K562 (cell line): ENCODE results near the gene PHLDA3. TPM values are rescaled to one million over a fixed set of nuclear protein-coding genes. Genes with fewer than 3 reads are reported as not detected.

ENCODE experiments used
- CHAMP1 ChIP-seq: fragments of 450-650 bp; IDR thresholded peaks from 2 replicates; pipeline ENCODE4 v1.6.1; 2016; ENCODE audit warnings: mild to moderate bottlenecking
- FOXK1 ChIP-seq: sonication (generic); formaldehyde crosslinking; IDR thresholded peaks from 2 replicates; pipeline ENCODE4 v1.8.0; 2022; ENCODE audit warnings: missing genetic modification reagents, mild to moderate bottlenecking, borderline replicate concordance
- GATA2 ChIP-seq: sonication (generic); formaldehyde crosslinking; IDR thresholded peaks from 2 replicates; pipeline ENCODE4 v1.4.0; 2020; ENCODE audit warnings: mild to moderate bottlenecking, missing genetic modification reagents
- GTF2F1 ChIP-seq: IDR thresholded peaks from 2 replicates; pipeline ENCODE4 v1.6.1; 2011; ENCODE audit warnings: low read depth, low read length, improper control_type of control experiment
- NCOA4 ChIP-seq: fragments of 450-650 bp; IDR thresholded peaks from 2 replicates; pipeline ENCODE4 v1.6.1; 2018; ENCODE audit warnings: mild to moderate bottlenecking; ENCODE audit not compliant: partially characterized antibody
- NFE2L1 ChIP-seq: fragments of 450-650 bp; IDR thresholded peaks from 2 replicates; pipeline ENCODE4 v1.6.1; 2016; ENCODE audit warnings: missing genetic modification characterization, low read depth, mild to moderate bottlenecking, missing compliant biosample characterization, moderate library complexity, borderline replicate concordance
- RB1 ChIP-seq: fragments of 450-650 bp; IDR thresholded peaks from 2 replicates; pipeline ENCODE4 v1.6.1; 2017; ENCODE audit warnings: low read depth, mild to moderate bottlenecking
- REST ChIP-seq, 2 experiments: fragments of 450-650 bp; formaldehyde crosslinking in 1 of 2; IDR thresholded peaks; 2 replicates each; pipeline versions ENCODE4 v1.4.0 to v1.6.1; 2014 to 2020; ENCODE audit warnings: mild to moderate bottlenecking in 2 of 2, borderline replicate concordance in 1 of 2, low read depth in 1 of 2
- SIN3A ChIP-seq, 2 experiments: fragments of 150-350 bp in 1 of 2; IDR thresholded peaks; 2 replicates each; pipeline ENCODE4 v1.6.1; 2011 to 2016; ENCODE audit warnings: borderline replicate concordance in 2 of 2, low read depth in 2 of 2, low read length in 2 of 2, mild to moderate bottlenecking in 2 of 2, moderate library complexity in 2 of 2; ENCODE audit not compliant: control insufficient read depth in 1 of 2
- WHSC1 ChIP-seq: IDR thresholded peaks from one replicate; pipeline ENCODE4 v1.6.1; 2012; ENCODE audit warnings: low read length, control low read depth, inconsistent platforms
- ZNF347 ChIP-seq: fragments of 450-650 bp; formaldehyde crosslinking; IDR thresholded peaks from 2 replicates; pipeline ENCODE4 v1.4.0; 2020; ENCODE audit warnings: low read depth, mild to moderate bottlenecking, moderate library complexity
- polyA plus RNA-seq, 8 experiments: library from polyadenylated mRNA; depleted of rRNA in 4 of 8; stranded (reverse) in 5 of 8; unstranded in 3 of 8; fragments of >200 nt; fragmentation: Nextera tagmentation in 2 of 8; fragmentation: Illumina TruSeq in 1 of 8; extraction: Ambion mirVana in 2 of 8; extraction: Trizol in 1 of 8; gene quantifications; 2 replicates each; pipeline versions ENCODE4 v1.2.1 to v1.2.3, GENCODE V29; 2011 to 2014; ENCODE audit warnings: inconsistent platforms in 1 of 8, missing spikeins in 1 of 8
- total RNA-seq, 7 experiments: library from RNA; depleted of rRNA in 6 of 7; stranded (reverse); fragments of >200 nt in 6 of 7; fragmentation: Illumina TruSeq in 2 of 7; extraction: Trizol in 2 of 7; gene quantifications; 2 replicates each; pipeline versions ENCODE4 v1.2.1 to v1.2.3, GENCODE V29; 2011 to 2021; ENCODE audit warnings: low replicate concordance in 1 of 7

Gene PHLDA3
- total and polyA plus RNA-seq, 9 of the 15 experiments (the other 6 are each of a cell fraction or from before 2014, with no cell fraction given): 0.11 to 0.27 TPM; not detected in 7

- TF ChIP-seq GATA2 (CRISPR knock-in tag) (no peak), RB1 (no peak), GTF2F1 (no peak), NCOA4 (no peak), SIN3A (IDR thresholded peaks at IDR 0.05; ENCODE audit: borderline replicate concordance in 2 of 2, control insufficient read depth in 1 of 2, low read depth in 2 of 2, low read length in 2 of 2) (no peak), REST (IDR thresholded peaks at IDR 0.05; ENCODE audit: borderline replicate concordance) (no peak), REST (CRISPR knock-in tag; IDR thresholded peaks at IDR 0.05; ENCODE audit: low read depth) (no peak), CHAMP1 (no peak), NFE2L1 (0 out of 2 replicates have a peak, but pooled peaks have one; percentile 7), FOXK1 (no peak), WHSC1 (no peak), ZNF347 (no peak)
Observed at GRCh38 chr1:201513498-201514243, 44.7 kb upstream of the PHLDA3 start (continued).
